Measurements from ENCODE around the gene FAM110A. TPM values are rescaled to one million over a fixed set of nuclear protein-coding genes. Genes with fewer than 3 reads are reported as not detected.
A peak's percentile ranks its signal among the peaks of the same experiment; 100 is the strongest.

The FAM110A gene
- total RNA-seq, 6 experiments from 2014 or later = 3.6 to 6.4 (median 5.3) TPM

DNA sequence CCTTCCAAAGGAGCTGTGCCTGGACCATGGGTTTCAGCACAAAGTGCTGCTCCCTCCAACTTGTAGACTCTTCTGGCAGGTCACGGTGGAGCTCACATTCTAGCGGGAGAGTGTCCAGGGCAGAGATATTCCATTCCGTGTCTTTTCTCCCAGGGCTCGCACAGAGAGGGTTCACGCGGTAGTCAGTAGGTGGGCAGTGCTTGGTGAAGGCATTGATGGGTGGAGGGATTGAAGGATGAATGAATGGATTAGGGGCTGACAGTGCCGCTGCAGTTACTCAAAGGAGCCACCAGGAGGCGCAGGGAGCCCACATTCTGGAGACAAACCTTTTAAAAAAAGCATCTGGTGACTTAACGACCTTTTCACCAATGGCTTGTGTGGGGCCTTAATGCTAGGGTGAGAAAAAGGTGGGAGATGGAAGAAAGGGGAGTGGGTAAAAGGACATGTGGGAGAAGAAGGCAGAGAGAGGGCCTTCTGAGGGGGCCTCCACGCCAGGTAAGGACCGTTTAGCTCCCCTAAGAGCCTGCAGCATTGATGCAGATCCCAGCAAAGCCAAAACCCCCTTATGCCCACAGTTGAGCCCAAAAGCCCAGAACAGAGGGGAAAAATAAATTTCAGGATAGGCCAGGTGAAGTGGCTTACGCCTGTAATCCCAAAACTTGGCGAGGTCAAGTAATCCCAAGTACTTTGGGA is 17.5 kb upstream of the FAM110A start:
- H3K4me1 Mint-ChIP-seq (ENCODE audit: low read depth) = no peaks in the 10 kb centered on the region
- H3K27ac Mint-ChIP-seq = no peak overlapping the region
- H3K4me3 Mint-ChIP-seq = no peak overlapping the region
- no peak for DNase-seq
- H3K27me3 Mint-ChIP-seq (ENCODE audit: insufficient read depth) = peaks cover 20% of the 10 kb centered on the region
- H3K9me3 Mint-ChIP-seq = no peaks in the 10 kb centered on the region
- TF ChIP-seq CTCF (IDR thresholded peaks at IDR 0.05) = peak; percentile 99
- no peaks in the 10 kb centered on the region for H3K36me3 Mint-ChIP-seq (ENCODE audit: low read depth)

DNA sequence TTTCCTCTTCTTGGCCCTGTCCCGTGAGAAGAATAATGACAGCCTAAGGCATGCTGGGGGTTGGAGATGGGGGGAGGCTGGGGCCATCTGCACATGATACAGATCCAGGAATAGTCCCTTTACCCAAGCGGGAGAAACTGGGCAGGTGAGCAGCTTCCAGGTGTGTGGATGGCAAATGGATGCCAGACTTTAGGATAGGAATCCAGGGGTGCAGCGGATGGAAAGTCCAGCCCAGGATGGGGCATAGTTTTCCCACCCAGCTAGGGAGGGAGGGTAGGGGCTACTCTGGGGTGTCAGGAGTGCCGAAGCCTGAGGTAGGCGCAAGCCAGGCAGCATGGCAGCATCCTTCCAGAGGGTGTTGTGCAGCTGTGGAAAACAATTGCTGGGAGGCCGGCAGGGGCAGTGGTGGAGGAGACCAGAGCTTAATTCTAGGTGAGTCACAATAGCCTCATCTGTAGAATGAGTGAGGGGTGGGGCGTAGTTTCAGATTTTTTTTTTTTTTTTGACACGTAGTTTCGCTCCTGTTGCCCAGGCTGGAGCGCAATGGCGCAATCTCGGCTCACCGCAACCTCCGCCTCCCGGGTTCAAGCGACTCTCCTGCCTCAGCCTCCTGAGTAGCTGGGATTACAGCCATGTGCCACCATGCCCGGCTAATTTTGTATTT is 15.4 kb upstream of the FAM110A start:
- no peak for DNase-seq

GRCh38 chr20:819680-820322 is 13.7 kb upstream of the FAM110A start:
- DNase-seq = no peak
- Mint-ChIP-seq H3K27ac (no peak overlapping the region), H3K36me3 (ENCODE audit: low read depth) (no peaks in the 10 kb centered on the region), H3K4me1 (ENCODE audit: low read depth) (no peaks in the 10 kb centered on the region), H3K9me3 (no peaks in the 10 kb centered on the region), H3K4me3 (no peak overlapping the region), H3K27me3 (ENCODE audit: insufficient read depth) (peaks cover 11% of the 10 kb centered on the region)
- no peak for TF ChIP-seq CTCF (IDR thresholded peaks at IDR 0.05)

More for the DNA sequence above, 15.4 kb upstream of the FAM110A start:
- peaks cover 11% of the 10 kb centered on the region for H3K27me3 Mint-ChIP-seq (ENCODE audit: insufficient read depth)
- H3K36me3 Mint-ChIP-seq (ENCODE audit: low read depth) = no peaks in the 10 kb centered on the region
- no peak for TF ChIP-seq CTCF (IDR thresholded peaks at IDR 0.05)
- H3K4me3 Mint-ChIP-seq = no peak overlapping the region
- H3K27ac Mint-ChIP-seq = no peak overlapping the region
- no peaks in the 10 kb centered on the region for H3K4me1 Mint-ChIP-seq (ENCODE audit: low read depth)
- no peaks in the 10 kb centered on the region for H3K9me3 Mint-ChIP-seq

GRCh38 chr20:820323-820953 is 13.1 kb upstream of the FAM110A start:
- Mint-ChIP-seq H3K27me3 (ENCODE audit: insufficient read depth) (peaks cover 11% of the 10 kb centered on the region), H3K27ac (no peak overlapping the region), H3K4me1 (ENCODE audit: low read depth) (peaks cover under 1% of the 10 kb centered on the region; the same call in 1 of the 2 replicates), H3K4me3 (no peak overlapping the region), H3K9me3 (no peaks in the 10 kb centered on the region), H3K36me3 (ENCODE audit: low read depth) (no peaks in the 10 kb centered on the region)
- DNase-seq = no peak
- no peak for TF ChIP-seq CTCF (IDR thresholded peaks at IDR 0.05)

DNA sequence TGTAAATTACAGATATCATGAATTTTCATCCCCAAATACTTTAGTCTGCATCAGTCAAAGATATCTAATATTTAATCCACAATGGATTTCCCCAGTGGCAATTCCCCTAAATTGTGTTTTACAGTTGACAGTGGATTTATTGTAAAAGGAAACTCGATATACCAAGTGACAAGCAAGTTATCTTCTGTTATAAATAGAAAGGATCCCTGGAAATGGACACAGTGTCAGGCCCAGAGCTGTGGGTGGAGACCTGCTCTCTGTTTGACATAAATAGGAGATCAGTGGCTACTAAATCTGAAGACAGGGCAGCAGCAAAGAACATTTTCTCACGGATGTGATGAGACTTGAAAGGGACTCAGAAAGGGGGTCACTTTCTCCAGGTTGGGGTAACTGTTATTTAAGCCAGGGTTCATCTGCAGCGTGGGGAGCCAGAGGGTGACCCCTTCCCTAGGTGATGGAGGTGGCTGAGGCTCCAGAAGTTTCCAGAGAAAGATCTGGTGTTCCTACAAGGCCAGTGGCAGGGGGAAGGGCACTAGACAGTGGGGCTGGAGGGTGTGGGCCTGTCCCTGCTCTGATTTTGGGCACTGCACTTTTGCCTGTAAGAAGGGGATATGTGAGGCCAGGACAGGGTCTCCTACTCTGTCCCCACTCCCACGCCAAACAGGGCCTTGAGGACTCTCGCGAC is 12.3 kb upstream of the FAM110A start:
- H3K36me3 Mint-ChIP-seq (ENCODE audit: low read depth) = no peaks in the 10 kb centered on the region
- DNase-seq = no peak
- peaks cover 11% of the 10 kb centered on the region for H3K27me3 Mint-ChIP-seq (ENCODE audit: insufficient read depth)
- H3K27ac Mint-ChIP-seq = no peak overlapping the region
- H3K4me1 Mint-ChIP-seq (ENCODE audit: low read depth) = peaks cover 8% of the 10 kb centered on the region; the same call in 1 of the 2 replicates
- no peak for TF ChIP-seq CTCF (IDR thresholded peaks at IDR 0.05)
- no peaks in the 10 kb centered on the region for H3K9me3 Mint-ChIP-seq
- no peak overlapping the region for H3K4me3 Mint-ChIP-seq

Measured in HFFc6 (cell line).